Activated T-helper 1 cell treated with anti-CD3 and anti-CD28 coated beads, Interleukin-2, amount 50 U/mL, for 16 hours (primary cell): ENCODE results near the gene RPL18A.
"Not testable (repeated sequence)": the region's sequence is repeated elsewhere in the genome, so short reads cannot be mapped to it uniquely, and the experiment has no call there.

Source experiments
- DNase-seq, 2 donors: peaks; one replicate each; pipeline ENCODE4 v3.0.0-alpha.2; 2020; ENCODE audit warnings: low read depth in 1 of 2, low spot score in 1 of 2

The RPL18A gene

DNA sequence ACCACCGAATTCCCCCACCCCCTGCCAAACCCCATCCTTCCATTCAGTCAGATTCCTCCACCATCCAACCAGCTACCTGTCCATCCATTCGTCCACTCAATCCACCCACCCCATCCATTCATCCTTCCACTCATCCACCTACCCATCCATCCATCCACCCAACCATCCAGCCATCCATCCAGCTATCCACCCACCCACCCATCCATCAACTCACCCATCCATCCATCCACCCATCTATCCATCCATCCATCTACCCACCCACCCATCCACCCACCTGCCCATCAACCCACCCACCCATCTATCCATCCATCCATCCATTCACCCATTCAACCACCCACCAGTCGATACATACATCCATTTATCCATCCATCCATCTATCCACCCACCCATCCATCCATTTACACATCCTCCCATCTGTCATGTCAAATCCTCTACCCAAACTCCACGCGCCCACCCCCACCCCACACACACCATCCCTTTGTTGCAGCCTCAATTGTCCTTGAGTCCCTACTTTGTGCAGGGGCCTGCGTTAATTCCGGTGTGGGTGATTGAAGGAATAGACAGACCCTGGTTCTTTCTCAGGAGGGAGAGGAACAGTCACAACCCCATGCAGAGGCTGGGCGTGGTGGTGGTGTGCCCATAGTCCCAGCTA, 6.7 kb downstream of the RPL18A start:
- no peak for DNase-seq

DNA sequence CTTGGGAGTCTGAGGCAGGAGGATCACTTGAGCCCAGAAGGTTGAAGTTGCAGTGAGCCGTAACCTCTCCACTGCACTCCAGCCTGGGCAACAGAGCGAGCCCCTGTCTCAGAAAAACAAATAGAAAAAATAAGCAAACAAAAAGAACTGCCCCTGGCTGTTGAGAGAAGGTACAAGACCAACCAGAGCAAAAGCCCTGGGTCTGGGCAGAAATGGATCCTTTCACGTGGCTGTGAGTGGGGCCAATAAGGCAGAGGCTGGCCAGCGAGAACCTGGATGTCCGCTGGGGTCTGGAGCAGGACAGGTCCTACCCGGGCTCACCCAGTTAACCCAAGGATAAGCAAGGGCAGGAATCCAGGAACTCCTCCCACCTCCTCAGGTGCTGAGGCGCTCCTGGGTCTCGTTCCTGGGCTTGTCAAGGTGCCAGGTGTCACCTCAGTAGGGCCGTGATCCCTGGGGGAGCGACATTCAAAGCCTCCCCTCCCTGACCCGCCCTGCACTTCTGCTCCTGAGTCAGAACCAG, 7.3 kb downstream of the RPL18A start:
- DNase-seq = no peak

DNA sequence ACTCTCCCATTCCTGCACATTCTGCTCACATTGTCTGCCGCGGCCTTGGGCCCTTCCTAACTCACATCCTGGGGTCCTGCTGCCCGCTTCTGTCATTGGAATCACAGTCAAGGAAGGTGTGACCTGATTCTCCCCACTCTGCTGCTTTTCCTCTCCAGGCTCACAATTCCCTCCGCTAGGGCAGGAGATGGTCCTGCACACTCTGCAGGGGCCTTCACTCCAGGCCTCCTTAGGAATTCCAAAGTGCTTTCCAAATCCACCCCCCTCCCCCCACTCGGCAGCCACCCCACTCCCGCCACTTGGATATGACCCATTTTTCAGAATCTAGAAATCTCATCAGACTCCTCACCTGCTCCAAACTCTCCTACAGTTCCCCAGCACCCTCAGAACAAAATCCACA, 9.0 kb downstream of the RPL18A start:
- DNase-seq = no peak

DNA sequence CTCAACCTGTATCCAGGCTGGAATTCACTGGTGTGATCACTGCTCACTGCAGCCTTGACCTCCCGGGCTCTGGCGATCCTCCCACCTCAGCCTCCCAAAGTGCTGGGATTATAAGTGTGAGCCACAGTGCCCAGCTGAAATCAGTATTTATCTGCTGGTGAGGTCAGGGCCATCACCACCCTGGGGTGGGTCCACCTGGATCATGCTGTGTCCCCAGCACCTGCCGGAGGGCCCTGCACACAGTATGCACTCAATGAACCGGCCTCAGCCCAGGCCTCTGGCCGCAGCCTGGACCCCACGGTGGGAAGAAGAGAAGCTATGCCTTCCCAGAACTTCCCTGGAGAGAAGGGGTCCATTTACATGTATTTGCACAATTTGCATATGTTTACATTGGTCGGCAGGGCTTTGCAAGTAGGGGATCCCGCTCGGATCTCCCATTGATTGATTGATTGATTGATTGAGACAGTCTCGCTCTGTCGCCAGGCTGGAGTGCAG, 9.5 kb downstream of the RPL18A start:
- no peak for DNase-seq

DNA sequence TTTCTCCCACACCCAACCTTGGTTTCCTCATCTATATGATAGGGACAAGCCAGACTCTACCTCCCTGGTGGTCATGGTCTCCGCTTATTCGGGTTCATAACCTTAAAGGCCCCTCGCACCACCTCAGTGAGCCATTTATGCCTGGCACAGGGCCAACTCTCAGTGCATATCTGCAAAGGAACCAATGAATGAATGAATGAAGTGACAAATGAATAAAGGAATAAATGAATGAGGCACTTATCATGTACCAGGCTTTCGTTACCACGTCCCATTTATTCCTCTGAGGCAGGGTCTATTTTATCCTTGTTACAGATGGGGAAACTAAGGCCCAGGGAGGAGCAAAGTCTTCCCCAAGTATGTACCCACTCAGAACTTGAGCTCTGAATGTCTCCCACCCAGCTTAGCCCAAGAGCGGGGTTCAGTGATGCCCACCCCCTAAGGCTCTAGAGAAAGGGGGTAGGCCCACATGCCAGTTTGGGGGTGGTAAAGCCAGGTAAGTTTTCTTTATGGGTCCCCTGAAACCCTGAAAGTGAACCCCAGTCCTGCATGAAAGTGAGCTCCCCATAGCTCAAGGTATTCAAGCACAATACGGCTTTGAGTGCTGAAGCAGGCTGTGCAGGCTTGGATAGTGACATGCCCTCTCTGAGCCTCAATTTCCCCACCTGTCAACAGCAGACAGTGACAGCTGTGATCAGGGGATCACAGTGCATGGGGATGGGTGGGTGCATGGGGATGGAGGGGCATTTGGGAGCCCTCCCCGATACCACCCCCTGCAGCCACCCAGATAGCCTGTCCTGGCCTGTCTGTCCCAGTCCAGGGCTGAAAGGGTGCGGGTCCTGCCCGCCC, 11.5 kb downstream of the RPL18A start:
- DNase-seq = no peak

DNA sequence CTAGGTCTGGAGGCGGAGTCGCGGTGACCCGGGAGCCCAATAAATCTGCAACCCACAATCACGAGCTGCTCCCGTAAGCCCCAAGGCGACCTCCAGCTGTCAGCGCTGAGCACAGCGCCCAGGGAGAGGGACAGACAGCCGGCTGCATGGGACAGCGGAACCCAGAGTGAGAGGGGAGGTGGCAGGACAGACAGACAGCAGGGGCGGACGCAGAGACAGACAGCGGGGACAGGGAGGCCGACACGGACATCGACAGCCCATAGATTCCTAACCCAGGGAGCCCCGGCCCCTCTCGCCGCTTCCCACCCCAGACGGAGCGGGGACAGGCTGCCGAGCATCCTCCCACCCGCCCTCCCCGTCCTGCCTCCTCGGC, 12.2 kb downstream of the RPL18A start, which contains the start of gene SLC5A5:
TSS of gene SLC5A5 (plus strand) at position 68 of the 373 bp plus-strand sequence. CDS start 375 bp downstream, outside the sequence.
- DNase-seq = no peak

DNA sequence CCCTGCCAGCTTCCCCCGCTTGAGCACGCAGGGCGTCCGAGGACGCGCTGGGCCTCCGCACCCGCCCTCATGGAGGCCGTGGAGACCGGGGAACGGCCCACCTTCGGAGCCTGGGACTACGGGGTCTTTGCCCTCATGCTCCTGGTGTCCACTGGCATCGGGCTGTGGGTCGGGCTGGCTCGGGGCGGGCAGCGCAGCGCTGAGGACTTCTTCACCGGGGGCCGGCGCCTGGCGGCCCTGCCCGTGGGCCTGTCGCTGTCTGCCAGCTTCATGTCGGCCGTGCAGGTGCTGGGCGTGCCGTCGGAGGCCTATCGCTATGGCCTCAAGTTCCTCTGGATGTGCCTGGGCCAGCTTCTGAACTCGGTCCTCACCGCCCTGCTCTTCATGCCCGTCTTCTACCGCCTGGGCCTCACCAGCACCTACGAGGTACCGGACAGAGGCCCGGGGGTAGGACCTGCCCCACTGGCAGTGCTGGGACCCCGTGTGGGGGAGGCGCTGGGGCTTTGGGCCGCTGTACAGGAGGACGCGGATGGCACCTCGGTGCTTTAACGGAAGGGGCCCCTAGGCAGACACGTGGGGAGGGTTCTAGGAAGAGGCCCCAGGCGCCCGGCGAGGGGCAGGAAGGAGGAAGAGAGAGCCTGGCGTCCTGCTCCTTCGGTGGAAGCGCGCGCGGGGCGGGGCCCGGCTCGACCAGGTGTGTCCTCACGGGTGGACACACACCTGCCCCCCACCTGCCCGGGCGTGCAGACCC, 12.7 kb downstream of the RPL18A start:
- DNase-seq = no peak

DNA sequence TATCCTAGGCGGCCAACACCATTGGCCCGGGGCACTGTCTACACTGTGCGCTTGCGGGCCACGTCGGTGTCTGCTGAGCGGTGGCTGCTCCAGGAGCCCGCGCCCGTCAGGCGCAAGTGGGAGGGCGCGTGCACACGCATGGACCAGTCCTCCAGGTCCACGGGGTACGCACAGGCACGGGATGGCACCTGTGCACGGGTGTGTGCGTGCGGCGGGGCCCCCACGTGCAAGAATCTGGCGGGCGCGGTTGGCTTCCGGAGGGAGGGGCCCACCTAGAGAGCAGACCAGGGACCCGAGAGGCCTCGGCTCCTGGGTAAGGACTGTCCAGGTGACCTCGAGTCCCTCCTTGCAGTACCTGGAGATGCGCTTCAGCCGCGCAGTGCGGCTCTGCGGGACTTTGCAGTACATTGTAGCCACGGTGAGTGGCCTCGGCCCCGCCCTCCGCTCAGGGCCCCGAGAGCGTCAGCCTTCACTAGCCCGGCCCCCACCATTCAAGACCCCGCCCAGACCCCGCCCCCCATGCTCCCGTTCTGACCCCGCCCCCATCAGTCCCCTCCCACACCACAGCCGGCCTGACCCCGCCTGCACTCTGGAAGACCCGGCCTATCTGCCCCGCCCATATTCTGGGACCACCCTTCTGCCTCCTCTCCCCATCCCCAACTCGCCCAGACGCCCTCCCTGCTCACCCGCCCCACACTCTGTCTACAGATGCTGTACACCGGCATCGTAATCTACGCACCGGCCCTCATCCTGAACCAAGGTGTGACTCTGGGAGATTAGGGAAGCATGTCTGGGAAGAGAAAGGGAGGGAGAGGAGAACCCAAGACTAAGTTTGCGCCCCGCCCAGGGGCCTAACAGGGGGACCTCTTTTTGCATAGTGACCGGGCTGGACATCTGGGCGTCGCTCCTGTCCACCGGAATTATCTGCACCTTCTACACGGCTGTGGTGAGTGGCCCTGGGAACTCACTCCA, 14.4 kb downstream of the RPL18A start:
- peak; percentile 41 to 46 for DNase-seq

DNA sequence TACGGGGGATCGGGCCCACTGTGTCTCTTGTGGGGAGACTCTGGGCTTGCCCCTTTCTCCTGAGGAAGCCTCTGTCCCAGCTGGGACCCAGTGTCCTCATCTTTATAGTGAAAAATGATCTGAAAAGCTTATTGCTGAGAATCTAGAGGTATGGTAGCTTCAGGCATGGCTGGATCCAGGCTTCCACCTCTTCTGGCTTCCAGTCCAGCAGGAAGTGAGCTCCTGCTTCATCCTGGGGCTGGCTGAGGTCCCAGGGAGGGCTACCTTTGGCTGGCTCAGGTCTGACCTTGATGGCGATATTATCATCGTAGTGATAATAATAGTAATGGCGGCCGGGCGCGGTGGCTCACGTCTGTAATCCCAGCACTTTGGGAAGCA, 15.0 kb downstream of the RPL18A start:
- DNase-seq = no peak

DNA sequence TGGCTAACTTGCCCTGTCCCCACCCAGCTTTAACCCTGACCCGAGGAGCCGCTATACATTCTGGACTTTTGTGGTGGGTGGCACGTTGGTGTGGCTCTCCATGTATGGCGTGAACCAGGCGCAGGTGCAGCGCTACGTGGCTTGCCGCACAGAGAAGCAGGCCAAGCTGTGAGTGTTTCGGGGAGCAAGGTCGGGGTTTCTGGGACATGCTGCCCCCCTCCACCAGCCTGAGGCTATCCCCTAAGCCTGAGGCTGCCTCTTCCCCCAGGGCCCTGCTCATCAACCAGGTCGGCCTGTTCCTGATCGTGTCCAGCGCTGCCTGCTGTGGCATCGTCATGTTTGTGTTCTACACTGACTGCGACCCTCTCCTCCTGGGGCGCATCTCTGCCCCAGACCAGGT, 18.0 kb downstream of the RPL18A start:
- no peak for DNase-seq

DNA sequence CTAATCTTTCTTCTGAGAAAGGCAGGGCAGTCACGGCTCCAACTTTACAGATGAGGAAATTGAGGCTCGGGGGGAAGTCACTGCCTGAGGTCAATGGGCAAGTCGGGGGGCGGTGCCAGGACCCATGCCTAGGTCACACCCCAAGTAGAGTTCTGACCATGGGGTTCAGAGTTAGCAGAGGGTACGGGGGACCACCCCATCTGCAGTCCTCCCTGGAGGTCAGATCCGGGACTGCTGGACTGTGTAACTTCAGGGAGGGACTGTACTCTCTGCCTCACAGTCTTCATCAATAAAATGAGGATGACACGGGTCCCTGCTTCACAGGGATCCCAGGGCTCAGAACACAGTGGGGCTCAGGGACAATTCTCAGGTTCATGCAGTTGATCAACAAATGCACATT, 19.8 kb downstream of the RPL18A start:
- no peak for DNase-seq

DNA sequence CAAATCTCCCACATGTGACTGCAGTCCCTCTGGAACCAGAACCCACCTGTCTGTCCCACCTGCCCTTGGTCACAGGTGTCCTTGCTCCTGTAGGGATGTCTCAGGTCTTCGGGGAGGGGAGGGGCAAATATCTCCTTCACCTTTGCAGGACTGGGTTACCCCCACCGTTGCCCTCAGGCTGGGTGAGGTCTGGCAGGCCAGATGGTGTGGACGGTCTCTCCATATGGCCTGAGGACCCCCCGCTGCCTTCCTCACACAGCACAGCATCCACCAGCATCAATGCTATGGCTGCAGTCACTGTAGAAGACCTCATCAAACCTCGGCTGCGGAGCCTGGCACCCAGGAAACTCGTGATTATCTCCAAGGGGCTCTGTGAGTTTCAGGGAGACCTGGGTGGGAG, 22.0 kb downstream of the RPL18A start:
- DNase-seq = no peak

DNA sequence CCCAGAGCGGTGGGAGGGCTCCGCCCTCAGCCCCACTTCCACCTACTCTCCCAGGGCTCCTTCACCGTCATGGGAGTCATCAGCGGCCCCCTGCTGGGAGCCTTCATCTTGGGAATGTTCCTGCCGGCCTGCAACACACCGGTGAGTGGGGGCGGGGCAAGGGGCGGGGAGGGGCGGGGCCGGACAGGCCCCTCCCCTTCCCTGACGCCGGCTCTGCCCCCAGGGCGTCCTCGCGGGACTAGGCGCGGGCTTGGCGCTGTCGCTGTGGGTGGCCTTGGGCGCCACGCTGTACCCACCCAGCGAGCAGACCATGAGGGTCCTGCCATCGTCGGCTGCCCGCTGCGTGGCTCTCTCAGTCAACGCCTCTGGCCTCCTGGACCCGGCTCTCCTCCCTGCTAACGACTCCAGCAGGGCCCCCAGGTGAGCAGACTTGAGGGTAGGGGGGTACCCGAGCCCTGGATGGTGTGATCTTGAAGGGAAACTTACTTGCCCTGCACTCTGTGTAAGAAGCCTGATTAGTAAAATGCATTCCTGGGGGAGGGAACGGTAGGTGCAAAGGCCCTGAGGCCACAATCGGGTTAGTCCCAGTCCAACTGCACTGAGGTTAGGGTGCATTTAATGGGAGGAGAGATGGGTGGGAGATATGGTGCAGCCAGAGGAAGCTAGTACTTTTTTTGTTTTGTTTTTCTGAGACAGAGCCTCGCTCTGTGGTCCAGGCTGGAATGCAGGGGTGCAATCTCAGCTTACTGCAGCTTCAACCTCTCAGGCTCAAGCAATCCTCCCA, 24.1 kb downstream of the RPL18A start:
- DNase-seq = no peak

DNA sequence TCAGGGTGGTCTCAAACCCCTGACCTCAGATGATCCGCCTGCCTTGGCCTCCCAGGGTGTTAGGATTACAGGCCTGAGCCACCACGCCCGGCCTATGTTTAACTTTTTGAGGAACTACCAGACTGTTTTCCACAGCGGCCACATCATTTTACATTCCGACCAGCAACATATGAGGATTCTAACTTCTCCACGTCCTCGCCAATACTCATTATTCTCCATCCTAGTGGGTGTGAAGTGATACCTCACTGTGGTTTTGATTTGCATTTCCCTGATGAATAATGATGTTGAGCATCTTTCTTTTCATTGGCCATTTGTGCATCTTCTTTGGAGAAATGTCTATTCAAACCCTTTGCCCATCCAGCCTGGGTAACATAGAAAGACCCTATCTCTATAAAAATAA, 26.8 kb downstream of the RPL18A start:
- DNase-seq = no peak

DNA sequence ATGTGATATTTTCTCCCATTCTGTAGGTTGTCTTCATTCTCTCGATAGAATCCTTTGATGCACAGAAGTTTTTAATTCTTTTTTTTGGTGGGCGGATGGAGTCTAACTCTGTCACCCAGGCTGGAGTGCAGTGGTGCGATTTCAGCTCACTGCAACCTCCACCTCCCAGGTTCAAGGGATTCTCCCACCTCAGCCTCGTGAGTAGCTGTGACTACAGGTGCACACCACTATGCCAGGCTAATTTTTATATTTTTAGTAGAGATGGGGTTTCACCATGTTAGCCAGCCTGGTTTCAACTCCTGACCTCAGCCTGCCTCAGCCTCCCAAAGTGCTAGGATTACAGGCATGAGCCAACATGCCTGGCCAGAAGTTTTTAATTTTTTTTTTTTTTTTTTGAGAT, 27.5 kb downstream of the RPL18A start:
- not testable (repeated sequence) for DNase-seq

DNA sequence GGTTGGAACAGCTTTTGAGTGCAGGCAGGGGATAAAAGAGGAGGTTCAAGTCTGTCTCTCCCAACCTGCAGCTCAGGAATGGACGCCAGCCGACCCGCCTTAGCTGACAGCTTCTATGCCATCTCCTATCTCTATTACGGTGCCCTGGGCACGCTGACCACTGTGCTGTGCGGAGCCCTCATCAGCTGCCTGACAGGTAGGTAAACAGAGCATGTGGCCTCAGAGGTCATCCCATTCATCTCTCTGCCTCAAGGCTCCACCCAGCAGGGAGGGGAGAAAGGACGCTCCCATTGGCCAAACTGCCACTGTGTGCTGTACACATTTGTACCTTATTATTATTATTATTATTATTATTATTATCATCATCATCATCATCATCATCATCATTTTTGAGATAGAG, 28.6 kb downstream of the RPL18A start:
- DNase-seq = no peak

DNA sequence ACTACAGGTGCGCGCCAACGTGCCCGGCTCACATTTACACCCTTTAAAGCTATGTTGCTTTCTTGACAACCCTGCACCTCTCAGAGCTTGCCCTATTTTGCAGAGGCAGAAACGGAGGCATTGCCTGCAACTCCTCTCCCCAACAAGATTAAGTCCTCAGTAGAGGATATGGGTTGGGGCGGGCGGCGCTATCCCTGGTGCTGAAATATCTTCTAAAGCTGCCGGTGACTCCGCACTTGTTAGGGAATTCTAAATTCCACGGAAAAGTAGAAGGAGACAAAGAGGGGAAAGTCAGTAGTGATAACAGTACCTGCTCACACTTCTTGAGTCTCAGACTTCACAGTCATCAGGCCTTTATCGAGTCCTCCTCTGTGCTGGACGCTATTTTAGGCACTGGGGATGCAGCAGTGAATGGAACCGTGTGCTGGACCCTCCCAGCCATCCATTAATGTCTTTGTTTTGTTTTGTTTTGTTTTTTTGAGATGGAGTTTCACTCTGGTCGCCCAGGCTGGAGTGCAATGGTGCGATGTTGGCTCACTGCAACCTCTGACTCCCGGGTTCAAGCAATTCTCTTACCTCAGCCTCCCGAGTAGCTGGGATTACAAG, 30.0 kb downstream of the RPL18A start:
- no peak for DNase-seq

DNA sequence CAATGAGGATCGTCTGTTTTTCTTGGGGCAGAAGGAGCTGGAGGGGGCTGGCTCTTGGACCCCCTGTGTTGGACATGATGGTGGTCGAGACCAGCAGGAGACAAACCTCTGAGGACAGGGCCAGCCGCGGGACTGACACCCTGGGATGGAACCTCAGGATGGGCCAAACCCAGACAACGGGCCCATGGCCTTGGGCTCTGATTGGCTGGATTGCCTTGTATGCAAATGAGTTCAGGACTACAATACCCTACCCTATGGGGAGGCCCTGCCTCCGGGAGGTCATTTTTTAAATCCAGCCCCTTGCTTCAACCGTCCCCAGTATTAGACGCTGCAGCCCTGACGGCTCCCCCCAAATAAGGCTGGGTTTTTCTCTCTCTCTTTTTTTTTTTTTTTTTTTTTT, 34.1 kb downstream of the RPL18A start:
- DNase-seq = no peak

DNA sequence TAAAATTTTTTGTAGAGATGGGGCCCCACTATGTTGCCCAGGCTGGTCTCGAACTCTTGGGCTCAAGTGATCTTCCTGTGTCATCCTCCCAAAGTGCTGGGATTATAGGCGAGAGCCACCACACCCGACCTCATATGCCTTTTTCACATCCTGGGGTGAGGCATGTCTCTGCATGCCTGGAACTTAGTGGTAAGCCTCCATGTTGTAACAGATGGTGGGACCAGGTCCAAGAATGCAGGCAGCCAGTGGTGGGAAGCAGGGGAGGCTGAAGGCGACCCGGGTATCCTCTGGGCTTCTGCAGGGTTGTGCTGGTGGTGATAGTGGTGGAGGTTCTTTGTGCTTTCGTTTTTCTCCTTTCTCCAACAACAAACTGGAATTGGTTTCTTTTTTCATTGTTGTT, 43.0 kb downstream of the RPL18A start:
- DNase-seq = no peak
